Measurements from ENCODE around the gene TNFSF8. TPM values are rescaled to one million over a fixed set of nuclear protein-coding genes. Genes with fewer than 3 reads are reported as not detected.

Gene TNFSF8
- total RNA-seq, 4 donors from 2014 or later = 0.51 to 1.5 (median 1.1) TPM

DNA sequence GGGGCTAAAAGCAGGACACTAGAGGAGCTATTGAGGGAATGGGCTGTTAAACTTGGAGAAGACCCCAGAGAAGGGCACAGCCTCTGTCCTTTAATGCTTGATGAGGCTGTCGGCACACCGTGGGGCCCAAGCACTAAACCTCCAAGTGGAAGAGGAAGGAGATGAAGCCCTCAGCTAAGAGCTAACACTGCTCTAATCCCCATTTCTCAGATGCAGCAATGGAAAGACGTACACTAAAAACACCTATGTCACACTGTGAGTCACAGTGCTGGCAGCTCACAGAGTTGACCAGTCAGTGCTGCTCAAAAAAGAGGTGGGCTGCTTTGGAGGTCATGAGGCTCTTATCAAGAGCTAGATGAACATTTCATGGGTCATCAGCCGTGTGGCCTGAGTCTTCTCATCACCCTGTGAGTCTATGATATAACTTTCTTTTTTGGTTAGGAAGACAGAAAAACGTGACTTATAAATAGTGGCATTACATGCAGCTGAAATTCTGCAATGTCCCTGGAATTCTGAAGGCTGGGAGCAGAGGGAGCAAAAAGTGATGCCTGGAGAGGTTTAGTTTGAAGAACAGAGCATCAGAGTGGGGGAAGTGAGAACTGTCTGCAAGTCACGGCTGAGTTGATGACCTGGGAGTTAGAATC, 21.5 kb downstream of the TNFSF8 start:
- no peaks in the 10 kb centered on the region for H3K4me1 ChIP-seq
- DNase-seq = no peak
- TF ChIP-seq POLR2A (IDR thresholded peaks at IDR 0.05) (no peak), CTCF (IDR thresholded peaks at IDR 0.05) (no peak)
- H3K27ac ChIP-seq = no peak overlapping the region
- H3K27me3 ChIP-seq = no peaks in the 10 kb centered on the region
- H3K36me3 ChIP-seq = no peaks in the 10 kb centered on the region
- intact Hi-C loops (cut with DNase I; ENCODE audit: low total_unique reads) = no loop called here
- no peak overlapping the region for H3K4me3 ChIP-seq
- H3K9me3 ChIP-seq = no peaks in the 10 kb centered on the region

DNA sequence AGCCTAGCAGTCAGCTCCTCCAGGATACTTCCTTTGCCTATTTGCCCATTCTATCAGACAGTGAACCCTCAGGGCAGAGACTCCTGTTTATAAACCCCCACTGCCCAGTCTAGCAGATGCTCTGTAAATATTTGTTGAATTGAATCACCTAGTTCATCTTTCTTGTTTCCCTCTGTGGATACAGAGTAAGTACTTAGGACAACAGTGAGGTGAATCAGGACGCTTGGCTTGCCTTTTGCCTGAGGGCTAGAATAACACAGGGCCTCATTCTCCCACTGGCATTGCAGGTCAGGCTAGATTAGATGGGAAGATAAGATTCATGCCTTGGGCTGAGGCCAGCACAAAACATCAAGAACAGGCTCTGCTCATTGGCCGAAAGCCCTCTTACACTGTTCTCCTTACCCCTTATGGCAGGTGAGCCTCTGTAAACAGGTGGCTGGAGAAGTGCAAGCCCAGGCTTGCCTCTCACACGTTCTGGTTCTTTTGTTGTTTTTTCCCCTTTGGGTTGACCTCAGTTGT, 22.2 kb downstream of the TNFSF8 start:
- intact Hi-C loops (cut with DNase I; ENCODE audit: low total_unique reads) = no loop called here
- Histone ChIP-seq H3K9me3 (no peaks in the 10 kb centered on the region), H3K4me1 (no peaks in the 10 kb centered on the region), H3K4me3 (no peak overlapping the region), H3K27ac (no peak overlapping the region), H3K36me3 (no peaks in the 10 kb centered on the region), H3K27me3 (no peaks in the 10 kb centered on the region)
- DNase-seq = no peak
- TF ChIP-seq POLR2A (IDR thresholded peaks at IDR 0.05) (no peak), CTCF (IDR thresholded peaks at IDR 0.05) (no peak)

GRCh38 chr9:114906922-114907571, 23.3 kb downstream of the TNFSF8 start:
- H3K27ac ChIP-seq = no peak overlapping the region
- H3K4me1 ChIP-seq = no peaks in the 10 kb centered on the region
- H3K27me3 ChIP-seq = no peaks in the 10 kb centered on the region
- intact Hi-C loops (cut with DNase I; ENCODE audit: low total_unique reads) = no loop called here
- H3K9me3 ChIP-seq = no peaks in the 10 kb centered on the region
- no peak overlapping the region for H3K4me3 ChIP-seq
- H3K36me3 ChIP-seq = no peaks in the 10 kb centered on the region
- peak in 2 of 4 experiments; percentile 21 to 43 for TF ChIP-seq CTCF (IDR thresholded peaks at IDR 0.05)
- no peak for TF ChIP-seq POLR2A (IDR thresholded peaks at IDR 0.05)
- DNase-seq = no peak

DNA sequence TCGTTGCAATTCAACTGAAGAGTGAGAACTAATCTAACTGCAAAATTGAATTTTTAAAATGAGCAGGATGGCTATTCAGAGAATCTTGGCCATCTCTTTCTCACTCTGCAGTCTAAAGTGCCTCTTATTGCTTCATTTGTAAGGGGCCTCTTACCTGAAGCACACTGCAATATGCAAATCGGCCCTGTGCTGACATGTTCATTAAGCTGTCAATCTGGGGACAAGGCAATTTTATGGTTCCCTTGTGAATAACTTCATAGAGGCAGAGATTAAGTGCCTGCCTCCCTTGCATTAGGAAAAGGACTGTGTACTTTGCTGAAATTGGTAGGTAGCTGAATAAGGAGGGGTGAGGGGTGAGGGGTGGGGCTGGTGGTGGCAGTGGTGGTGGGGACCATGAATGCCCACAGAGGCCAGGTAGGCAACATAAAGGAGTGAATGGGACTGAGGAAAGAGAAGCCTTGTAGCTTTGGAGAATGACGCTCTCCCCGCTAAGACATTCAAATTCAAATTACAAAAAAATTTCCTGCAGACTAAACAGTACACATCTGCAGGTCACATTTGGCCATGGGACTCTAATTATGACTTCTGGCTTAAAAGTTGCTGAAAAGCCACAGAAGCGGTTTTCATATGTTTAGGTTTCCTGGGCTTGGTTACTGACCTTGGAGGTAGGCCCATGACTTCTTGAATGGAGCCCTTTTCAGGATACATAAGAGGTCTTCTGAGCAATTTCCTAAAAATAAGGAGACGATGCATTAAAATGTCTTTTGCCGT, 25.0 kb downstream of the TNFSF8 start:
- DNase-seq = no peak
- H3K4me3 ChIP-seq = no peak overlapping the region
- no peak overlapping the region for H3K27ac ChIP-seq
- no peaks in the 10 kb centered on the region for H3K27me3 ChIP-seq
- intact Hi-C loops (cut with DNase I; ENCODE audit: low total_unique reads) = no loop called here
- H3K4me1 ChIP-seq = no peaks in the 10 kb centered on the region
- H3K9me3 ChIP-seq = no peaks in the 10 kb centered on the region
- TF ChIP-seq POLR2A (IDR thresholded peaks at IDR 0.05) (no peak), CTCF (IDR thresholded peaks at IDR 0.05) (no peak)
- H3K36me3 ChIP-seq = no peaks in the 10 kb centered on the region
